Mucosa of descending colon (tissue), 3 donors: Measurements from ENCODE around the gene ZNF492. TPM values are rescaled to one million over a fixed set of nuclear protein-coding genes. Genes with fewer than 3 reads are reported as not detected.
"Not testable (repeated sequence)": the region's sequence is repeated elsewhere in the genome, so short reads cannot be mapped to it uniquely, and the experiment has no call there.

Experiments
- ATAC-seq: fragments of 200-7000 bp; cut with Tn5 transposase; one replicate; pipeline ENCODE4 v1.9.1; 2020; ENCODE audit warnings: mild to moderate bottlenecking, moderate library complexity
- DNase-seq, 3 donors: peaks; one replicate each; pipeline ENCODE4 v3.0.0-alpha.2; 2020
- H3K36me3 ChIP-seq: fragments of 200-600 bp; one replicate; pipeline ENCODE4 v1.8.0; 2021; ENCODE audit warnings: low read depth, mild to moderate bottlenecking
- H3K4me1 ChIP-seq: fragments of 200-600 bp; one replicate; pipeline ENCODE4 v1.8.0; 2021; ENCODE audit warnings: low read depth, mild to moderate bottlenecking
- H3K4me3 ChIP-seq: fragments of 200-600 bp; one replicate; pipeline ENCODE4 v1.8.0; 2021; ENCODE audit warnings: mild to moderate bottlenecking
- H3K9me3 ChIP-seq: fragments of 200-600 bp; one replicate; pipeline ENCODE4 v1.8.0; 2021; ENCODE audit warnings: mild to moderate bottlenecking
- CTCF ChIP-seq: fragments of 200-600 bp; IDR thresholded peaks from one replicate; pipeline ENCODE4 v1.8.0; 2022; ENCODE audit warnings: antibody characterized with exemption, mild to moderate bottlenecking
- intact Hi-C, 2 donors: fragments of 100-400 bp; cut with DNase I in 1 of 2; cut with micrococcal nuclease in 1 of 2; formaldehyde crosslinking; loops; one replicate each; pipeline versions ENCODE4 v1.11.0 to v1.11.1; 2022; cut with DNase I, micrococcal nuclease
- total RNA-seq, 3 donors: library from RNA; stranded (reverse); fragmentation: NEBNext Ultra II Directional in 2 of 3; extraction: Animal tissue kit (Norgen Biotek cat#: 25700) in 2 of 3; gene quantifications; one replicate each; pipeline versions ENCODE4 v1.2.1 to v1.2.4, GENCODE V29; 2021 to 2023
- donor health status: DM: no; HTN: no; CAD: no; lungs with moderate emphysema.
- donor health status: DM: no; HTN: no; CAD: no.
- donor health status: DM: no; HTN: yes; CAD: no.

ZNF492 gene
- total RNA-seq, 3 donors from 2014 or later = 0.07 to 0.61 (median 0.19) TPM

- no peak for TF ChIP-seq CTCF
- Histone ChIP-seq H3K36me3 (no peaks in the 10 kb centered on the region), H3K9me3 (peaks cover 26% of the 10 kb centered on the region), H3K4me3 (no peak overlapping the region), H3K4me1 (no peaks in the 10 kb centered on the region)
- ATAC-seq = no peak
- intact Hi-C loops = no loop called here
- no peak for DNase-seq
Measured at GRCh38 chr19:22612316-22612715, 21.8 kb upstream of the ZNF492 start.

GRCh38 chr19:22616659-22617058 is 17.5 kb upstream of the ZNF492 start:
- TF ChIP-seq CTCF = no peak
- DNase-seq = no peak
- Histone ChIP-seq H3K4me3 (no peak overlapping the region), H3K9me3 (peaks cover 36% of the 10 kb centered on the region), H3K4me1 (no peaks in the 10 kb centered on the region), H3K36me3 (no peaks in the 10 kb centered on the region)
- ATAC-seq = no peak
- intact Hi-C loops = no loop called here

- intact Hi-C loops, H3K4me1 ChIP-seq, DNase-seq, H3K36me3 ChIP-seq, H3K4me3 ChIP-seq, ATAC-seq: not testable (repeated sequence)
- H3K9me3 ChIP-seq = peaks cover 37% of the 10 kb centered on the region
Measured at GRCh38 chr19:22617181-22617580, 16.9 kb upstream of the ZNF492 start.

- ATAC-seq = no peak
- H3K9me3 ChIP-seq = peaks cover 32% of the 10 kb centered on the region
- no peak for TF ChIP-seq CTCF
- H3K4me1 ChIP-seq = no peaks in the 10 kb centered on the region
- no peak overlapping the region for H3K4me3 ChIP-seq
- H3K36me3 ChIP-seq = no peaks in the 10 kb centered on the region
- DNase-seq = no peak
- intact Hi-C loops = no loop called here
Measured at GRCh38 chr19:22617614-22618320, 16.4 kb upstream of the ZNF492 start.

GRCh38 chr19:22619371-22619770 is 14.8 kb upstream of the ZNF492 start:
- H3K36me3 ChIP-seq = no peaks in the 10 kb centered on the region
- H3K4me3 ChIP-seq = no peak overlapping the region
- intact Hi-C loops = no loop called here
- TF ChIP-seq CTCF = no peak
- H3K4me1 ChIP-seq = no peaks in the 10 kb centered on the region
- ATAC-seq (no peak), DNase-seq (no peak)
- H3K9me3 ChIP-seq = peaks cover 31% of the 10 kb centered on the region

GRCh38 chr19:22619932-22620331 is 14.2 kb upstream of the ZNF492 start:
- Histone ChIP-seq H3K36me3 (no peaks in the 10 kb centered on the region), H3K4me3 (no peak overlapping the region), H3K4me1 (no peaks in the 10 kb centered on the region), H3K9me3 (peaks cover 31% of the 10 kb centered on the region)
- ATAC-seq (no peak), DNase-seq (no peak)
- no peak for TF ChIP-seq CTCF
- intact Hi-C loops = no loop called here
